Hepatocyte (in vitro differentiated cells): ENCODE data around the gene SH2D7.

Experiments
- CTCF ChIP-seq: fragments of 200-600 bp; sonication (generic); IDR thresholded peaks from 2 replicates; pipeline ENCODE4 v1.5.1; 2016; ENCODE audit warnings: antibody characterized with exemption, mild to moderate bottlenecking; ENCODE audit not compliant: poor library complexity
- EZH2phosphoT487 ChIP-seq: fragments of 200-600 bp; sonication (generic); IDR thresholded peaks from one replicate; pipeline ENCODE4 v1.6.1; 2018; ENCODE audit warnings: antibody characterized with exemption, mild to moderate bottlenecking, low read depth, moderate library complexity; ENCODE audit not compliant: unreplicated experiment, severe bottlenecking

- TF ChIP-seq CTCF (no peak), EZH2phosphoT487 (no peak)
Observed at GRCh38 chr15:78069052-78069414, 23.3 kb upstream of the SH2D7 start.
